Measurements from ENCODE around the gene NCK2. TPM values are rescaled to one million over a fixed set of nuclear protein-coding genes. Genes with fewer than 3 reads are reported as not detected.
A peak's percentile ranks its signal among the peaks of the same experiment; 100 is the strongest.
"Not testable (repeated sequence)": the region's sequence is repeated elsewhere in the genome, so short reads cannot be mapped to it uniquely, and the experiment has no call there.

The NCK2 gene
- polyA plus RNA-seq, 12 donors = 62.4 to 93.8 (median 72.3) TPM; not detected in 1

DNA sequence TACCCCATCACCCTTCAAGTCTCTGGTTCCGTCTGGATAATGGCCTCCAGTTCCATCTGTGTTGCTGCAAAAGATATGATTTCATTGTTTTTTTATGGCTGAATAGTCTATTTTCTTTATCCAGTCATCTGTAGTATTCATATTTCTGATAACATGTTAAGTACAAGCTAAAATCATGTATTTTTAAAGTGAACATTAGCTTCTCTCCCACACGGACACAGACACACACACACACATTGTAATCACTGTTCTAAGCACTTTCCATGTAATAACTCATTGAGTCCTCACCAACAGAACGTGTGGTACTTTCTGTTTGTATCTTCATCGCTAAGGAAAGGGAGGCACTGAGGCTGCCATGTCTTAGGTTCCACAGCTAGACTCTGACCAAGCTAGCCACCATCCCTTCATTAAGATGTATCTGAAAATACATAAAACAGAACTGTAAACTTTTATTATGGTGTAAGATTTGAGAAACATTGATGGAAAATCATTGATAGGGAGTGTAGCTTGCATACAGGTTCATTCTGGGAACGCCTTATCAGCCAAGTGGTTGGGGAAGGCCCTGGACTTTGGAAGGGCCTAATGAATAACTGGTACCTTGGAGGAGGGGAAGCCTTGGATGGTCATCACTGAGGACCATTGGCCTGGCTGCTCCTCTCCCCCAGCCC is 8.1 kb downstream of the NCK2 start:
- no peak for DNase-seq

DNA sequence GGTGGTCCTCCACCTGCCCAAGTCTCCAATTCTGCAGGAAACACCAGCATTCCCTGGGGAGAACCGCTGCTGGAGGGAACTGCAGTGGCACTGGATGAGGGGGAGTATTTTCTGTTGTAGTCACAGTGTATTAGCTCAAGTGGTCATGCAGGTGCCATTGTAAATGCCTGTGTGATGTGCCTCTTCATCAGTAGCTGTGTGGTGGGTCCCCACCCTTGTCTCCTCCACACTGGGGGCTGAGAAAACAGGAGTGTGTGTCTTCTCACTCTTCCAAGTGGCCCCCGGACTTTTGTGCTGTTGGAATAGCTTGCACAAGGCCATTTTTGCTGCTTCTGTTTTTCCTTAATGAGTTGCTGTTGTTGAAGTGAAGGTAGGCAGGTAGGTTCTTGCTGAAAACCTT is 8.7 kb downstream of the NCK2 start:
- DNase-seq = no peak

GRCh38 chr2:105754011-105754410 is 9.3 kb downstream of the NCK2 start:
- DNase-seq = no peak

DNA sequence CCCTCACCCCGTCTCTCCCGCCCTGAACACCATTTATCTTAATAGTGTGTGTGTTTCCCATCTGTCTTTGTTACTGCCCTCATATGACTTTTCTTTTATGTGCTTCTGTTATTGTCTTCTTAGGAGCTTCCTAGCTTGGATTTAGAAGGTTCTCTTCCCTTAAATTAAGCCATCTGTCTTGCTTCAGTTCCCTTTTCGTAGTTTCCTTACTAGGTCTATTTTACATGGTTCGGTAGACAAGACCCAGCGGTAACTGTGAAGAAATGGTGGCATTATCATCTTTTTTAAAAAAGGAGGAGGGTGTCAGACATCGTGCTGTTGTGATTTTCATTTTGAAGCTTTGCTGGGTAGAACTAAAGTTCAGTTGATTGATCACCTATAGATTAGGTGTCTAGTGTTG is 10.3 kb downstream of the NCK2 start:
- DNase-seq = no peak

GRCh38 chr2:105755895-105756294 is 11.2 kb downstream of the NCK2 start:
- DNase-seq = no peak

- DNase-seq = no peak
Observed at GRCh38 chr2:105756435-105756834, 11.7 kb downstream of the NCK2 start.

GRCh38 chr2:105756865-105757264 is 12.2 kb downstream of the NCK2 start:
- DNase-seq = not testable (repeated sequence)

GRCh38 chr2:105757433-105757832 is 12.7 kb downstream of the NCK2 start:
- DNase-seq = no peak

DNA sequence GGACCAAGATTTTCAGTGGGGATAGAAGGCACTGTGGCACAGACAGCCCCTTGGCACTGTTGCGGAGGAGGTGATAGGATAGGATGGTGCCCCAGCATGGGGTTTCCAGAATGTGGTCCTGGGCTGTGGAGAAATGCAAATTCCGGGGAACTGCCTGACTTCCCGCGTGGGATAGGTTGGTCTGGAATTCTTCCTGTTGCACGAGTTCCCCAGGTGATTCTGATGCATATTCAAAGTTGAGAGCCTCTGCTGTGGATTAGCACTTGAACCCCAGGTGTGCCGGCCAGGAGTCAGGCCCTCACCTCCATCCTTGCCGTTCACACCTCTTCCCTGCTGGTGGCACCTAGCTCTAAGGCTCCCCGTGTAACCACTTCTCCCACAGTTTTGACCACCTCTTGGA is 15.5 kb downstream of the NCK2 start:
- no peak for DNase-seq

DNA sequence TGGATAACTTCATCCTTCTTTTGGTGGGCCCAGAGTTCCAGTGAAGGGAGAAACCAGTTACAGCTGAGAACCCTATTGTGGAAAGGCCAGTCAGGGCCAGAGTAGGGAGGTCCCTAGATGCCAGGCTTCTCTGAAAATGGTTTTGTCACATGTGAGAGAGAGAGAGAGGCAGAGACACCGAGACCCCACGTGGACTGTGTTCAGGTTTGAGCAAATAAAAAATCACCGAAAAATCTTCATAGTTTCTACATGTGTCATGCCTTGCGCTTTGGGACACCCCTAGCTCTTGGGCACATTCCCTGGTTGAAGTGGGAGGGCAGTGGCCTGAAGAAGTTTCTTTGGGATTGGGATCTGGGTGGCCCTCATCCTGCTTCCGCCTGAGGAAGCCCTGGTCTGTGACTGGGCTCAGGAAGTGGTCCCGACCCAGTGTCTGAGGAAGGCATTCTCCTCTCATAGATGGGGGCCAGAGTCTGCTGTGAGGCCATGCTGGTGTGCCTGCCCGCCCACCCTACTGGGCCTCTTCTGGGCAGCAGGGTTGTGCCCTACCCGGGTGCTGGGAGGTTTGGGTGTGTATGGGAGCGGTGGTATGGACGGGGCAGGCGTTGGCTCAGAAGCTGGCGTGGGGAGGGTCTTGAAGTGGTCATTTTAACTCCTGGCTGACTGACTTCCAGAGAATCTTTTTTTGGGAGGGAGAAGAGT is 16.1 kb downstream of the NCK2 start:
- DNase-seq = no peak

GRCh38 chr2:105761931-105762515 is 17.3 kb downstream of the NCK2 start:
- no peak for DNase-seq

- no peak for DNase-seq
Observed at GRCh38 chr2:105763076-105763475, 18.4 kb downstream of the NCK2 start.

GRCh38 chr2:105764059-105764458 is 19.3 kb downstream of the NCK2 start:
- DNase-seq = no peak

DNA sequence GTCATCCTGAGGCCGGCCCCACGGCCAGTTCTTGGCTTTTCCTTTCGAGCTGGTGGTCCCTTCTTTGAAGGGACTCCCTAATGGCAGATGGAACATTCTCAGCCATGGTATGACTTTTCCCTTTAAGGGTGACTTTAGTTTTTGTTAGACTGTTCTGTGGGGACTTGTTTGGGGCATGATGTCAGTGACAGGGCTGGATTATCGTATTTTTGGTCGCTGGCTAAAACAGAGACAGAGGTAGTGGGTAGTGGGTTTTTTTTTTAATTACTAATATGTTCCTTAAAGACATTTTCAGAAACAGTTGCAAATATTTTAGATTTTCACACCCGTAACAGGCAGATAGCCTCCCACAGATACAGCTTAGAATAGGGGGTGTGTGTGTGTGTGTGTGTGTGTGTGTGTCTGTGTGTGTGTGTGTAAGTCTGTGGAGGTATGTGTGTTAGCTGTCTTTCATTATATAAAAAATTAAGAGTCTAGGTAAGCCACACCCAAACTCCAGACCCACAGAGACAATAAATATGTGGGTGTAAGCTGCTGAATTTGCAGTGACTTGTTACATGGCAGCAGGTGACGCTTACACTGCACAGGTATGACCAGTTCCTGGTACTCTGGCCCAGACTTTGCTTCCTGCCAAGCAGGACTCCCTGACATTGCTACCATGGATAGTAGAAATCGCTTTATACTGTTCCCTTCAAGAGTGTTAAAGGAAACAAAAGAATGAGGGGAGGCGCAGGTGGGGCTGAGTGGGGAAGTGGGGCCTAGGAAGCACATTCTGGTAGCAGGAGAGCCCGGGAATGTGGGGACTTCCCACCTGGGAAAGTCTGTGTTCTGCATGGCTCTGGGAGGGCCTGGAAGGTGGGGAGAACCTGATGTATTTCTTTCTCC is 20.9 kb downstream of the NCK2 start:
- no peak for DNase-seq

- no peak for DNase-seq
Observed at GRCh38 chr2:105766300-105766866, 21.7 kb downstream of the NCK2 start.

- DNase-seq = no peak
Observed at GRCh38 chr2:105768176-105768575, 23.5 kb downstream of the NCK2 start.

DNA sequence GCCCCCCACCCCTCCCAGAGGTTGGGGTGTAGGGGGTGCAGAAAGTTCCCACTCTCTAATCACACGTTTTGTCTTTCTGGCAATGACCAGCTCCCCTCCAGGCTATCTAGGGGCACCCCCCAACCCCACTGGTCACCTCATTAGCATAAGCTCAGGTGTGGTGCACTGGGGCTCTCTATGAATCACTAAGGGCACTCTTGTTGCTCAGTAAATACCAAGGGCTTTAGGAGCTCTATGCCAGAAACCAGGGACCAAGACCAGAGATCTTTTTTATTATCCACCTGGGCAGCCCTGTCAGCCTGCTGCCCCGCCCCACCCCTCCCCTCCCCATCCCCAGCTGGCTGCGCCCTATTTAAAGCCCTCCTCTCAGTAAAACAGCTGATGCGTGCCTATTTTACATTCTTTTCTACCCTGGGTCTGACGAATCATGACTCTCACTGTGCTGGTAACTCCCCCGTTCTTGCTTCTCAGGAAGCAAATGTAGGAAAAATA is 24.3 kb downstream of the NCK2 start:
- no peak for DNase-seq

DNA sequence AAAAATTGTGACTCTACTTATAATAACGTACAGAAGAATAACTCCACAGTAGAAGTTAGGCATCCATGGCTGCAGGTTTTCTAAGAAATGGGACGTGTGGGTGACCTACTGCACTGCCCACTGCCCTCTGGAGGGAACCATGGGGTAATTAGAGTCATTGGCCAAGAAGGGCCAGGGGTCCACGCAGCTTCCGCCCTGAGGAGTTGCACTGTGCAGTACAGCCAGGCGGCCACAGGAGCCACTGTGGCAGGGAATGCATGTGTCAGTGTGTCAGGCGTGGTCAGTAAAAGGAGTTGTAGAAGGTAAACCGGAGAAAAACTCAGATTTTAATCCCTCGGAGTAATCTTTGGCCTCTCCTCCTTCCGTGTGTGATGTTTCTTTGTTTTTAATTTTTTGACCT is 24.8 kb downstream of the NCK2 start:
- DNase-seq = no peak

- no peak for DNase-seq
Observed at GRCh38 chr2:105770149-105770548, 25.4 kb downstream of the NCK2 start.

DNA sequence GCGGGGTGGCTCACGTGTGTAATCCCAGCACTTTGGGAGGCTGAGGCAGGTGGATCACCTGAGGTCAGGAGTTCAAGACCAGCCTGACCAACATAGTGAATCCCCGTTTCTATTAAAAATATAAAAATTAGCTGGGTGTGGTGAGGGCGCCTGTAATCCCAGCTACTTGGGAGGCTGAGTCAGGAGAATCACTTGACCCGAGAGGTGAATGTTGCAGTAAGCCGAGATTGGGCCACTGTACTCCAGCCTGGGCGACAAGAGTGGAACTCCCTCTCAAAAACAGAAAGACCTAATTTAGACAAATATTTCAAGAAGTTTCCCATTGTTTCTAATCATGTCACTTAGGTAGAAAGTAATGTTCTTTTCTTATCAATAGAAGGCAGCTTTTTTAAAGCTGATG is 26.6 kb downstream of the NCK2 start:
- not testable (repeated sequence) for DNase-seq

DNA sequence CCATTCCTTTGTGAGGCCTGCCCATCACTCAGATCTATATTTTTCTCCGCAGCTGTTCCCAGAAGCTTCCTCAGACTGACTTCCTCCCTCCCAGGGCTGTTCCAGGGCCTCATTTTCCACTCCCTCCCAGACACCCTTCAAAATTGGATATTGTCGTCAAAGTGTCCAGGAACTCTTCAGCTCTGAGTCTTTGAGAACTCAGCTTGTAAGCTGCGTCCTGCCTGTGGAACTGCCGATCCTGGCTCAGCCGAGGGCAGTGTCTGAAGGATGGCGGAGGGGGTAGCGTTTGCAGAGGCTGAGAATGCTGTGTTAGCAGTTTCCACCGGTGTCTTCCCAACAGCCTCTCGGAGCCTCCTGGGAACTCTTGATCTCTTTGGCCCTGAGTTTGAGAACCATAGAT is 27.1 kb downstream of the NCK2 start:
- peak; percentile 74 for DNase-seq

DNA sequence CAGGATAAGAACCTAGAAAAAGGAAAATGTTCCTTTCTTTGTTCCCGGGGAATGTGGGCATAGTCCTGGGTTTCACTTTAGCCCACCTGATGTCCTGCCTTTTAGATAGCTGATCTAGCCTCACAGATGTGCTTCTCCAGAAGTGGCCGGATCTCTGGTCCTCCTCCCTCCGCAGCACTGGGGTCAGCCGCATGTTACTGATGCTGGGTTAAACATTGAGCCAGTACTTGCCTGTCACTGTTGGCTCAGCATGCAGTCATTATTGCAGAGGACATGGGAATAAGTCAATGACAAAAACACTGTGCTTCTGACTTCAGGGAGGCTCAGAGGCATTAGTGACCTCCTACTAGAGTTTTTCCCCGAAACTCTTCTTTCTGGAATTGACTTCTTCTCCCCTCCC is 27.6 kb downstream of the NCK2 start:
- DNase-seq = no peak

Measured in muscle of arm (tissue), 12 donors.